ENCODE data around the gene CDX2.

The CDX2 gene

GRCh38 chr13:27978301-27978968 is 9.3 kb upstream of the CDX2 start:
- DNase-seq (ENCODE audit: low read depth in 2 of 2), result no peak

DNA sequence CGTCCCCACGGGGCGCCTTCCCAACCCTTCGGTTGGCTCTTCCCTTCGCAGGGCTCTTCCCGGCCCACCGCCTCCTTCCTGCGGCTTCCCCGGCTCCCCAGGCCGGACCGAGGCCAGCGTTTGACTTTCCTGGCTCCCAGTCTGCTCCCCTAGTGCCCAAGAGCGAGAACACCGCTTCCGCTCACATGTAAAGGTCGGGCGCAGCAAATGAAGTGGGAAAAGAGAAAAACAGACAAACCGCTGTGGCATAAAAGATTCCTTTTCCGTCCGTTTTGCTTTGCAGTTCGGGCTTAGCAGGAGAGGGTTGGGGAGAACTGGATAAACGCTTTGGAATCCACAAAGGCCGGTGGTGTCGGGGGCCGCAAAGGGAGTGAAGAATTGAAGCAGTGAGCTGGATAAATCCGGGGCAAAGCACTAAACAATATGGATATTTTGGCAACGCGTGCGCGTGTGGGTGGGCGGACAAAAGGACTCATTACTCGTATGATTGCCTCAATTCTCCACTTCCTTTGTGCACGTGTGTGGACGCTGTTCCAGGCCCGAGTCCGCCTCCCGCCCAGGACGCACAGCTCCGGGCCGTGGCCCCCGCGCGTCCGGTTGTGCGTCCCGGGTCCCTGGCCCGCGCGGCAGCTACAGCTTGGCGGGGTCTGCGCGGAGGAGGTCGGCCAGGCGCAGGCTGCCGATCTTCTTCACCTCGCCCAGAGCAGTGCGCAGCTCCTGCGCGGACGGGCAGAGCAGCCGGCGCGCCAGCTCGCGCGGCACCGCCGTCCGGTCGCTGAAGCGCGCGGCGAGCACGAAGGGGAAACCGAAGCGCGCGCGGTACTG is 8.6 kb upstream of the CDX2 start:
- no peak for DNase-seq (ENCODE audit: low read depth in 2 of 2)

DNA sequence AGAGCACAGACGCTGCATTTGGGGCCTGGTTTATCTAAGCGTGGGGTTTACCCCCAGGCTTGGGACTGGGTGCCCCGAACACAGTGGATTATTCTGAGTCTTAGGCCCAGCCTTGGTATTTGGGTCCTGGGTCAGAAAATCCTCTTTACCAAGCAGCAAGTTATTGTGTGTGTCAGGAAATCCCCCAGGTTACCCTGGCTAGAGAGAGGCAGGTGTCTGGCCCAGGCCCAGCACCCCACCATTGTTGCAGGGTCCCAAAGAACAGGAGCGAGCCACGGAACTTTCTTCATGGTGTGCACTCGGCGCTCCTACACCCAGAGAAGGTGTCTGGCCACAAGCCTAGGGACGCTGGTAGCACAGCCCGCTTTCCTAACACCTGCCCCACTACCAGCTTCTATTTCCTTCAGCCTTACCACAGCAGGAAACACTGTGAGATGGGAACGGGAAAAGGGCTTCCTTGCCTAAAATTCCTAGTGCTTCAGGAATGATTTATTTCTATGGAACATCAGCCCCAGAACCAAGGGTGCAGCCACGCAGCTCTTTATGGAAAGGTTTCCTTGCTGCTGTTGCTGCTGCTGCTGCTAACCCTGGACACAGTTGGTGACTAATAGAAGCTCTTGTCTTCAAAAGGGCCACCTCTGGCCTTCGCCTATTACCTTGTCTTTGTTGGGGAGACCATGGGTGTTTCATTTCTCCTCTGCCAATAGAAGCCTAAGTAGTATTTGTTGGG is 7.4 kb upstream of the CDX2 start:
- no peak for DNase-seq (ENCODE audit: low read depth in 2 of 2)

GRCh38 chr13:27975564-27976361 is 6.6 kb upstream of the CDX2 start:
- DNase-seq (ENCODE audit: low read depth in 2 of 2), result no peak

DNA sequence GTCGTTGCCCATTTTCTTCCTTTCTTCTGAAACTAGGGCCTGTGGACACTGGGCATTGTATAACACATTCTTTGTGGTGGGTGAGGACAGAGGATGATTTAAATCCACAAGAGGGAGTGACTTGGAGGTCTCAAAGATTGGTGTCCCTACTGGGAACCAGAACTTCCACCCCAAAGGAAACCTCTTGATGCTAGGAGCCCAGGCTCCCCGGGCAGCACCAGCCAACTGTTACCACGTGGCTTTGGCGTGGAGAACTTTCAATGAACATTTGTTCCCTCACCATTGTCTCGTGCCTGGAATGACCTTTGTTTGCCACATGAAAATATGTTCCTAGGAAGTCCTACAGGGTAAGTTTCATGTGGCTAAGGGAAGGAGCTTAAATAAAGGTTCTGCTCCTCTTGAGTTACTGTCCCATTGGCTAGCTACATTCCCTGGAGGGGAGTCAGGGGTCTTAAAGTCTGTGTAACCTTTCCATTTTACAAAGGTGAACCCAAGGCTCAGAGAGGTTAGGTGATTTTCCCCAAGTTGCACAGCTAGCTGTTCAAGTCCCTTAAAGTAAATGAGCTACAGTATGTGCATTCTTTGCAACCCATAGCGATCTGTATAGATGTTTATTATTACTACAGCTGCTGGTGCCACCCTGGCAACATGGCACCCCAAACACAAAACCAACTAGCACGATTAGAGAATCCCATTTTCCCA is 5.0 kb upstream of the CDX2 start:
- DNase-seq (ENCODE audit: low read depth in 2 of 2), result no peak

GRCh38 chr13:27973291-27973690 is 4.2 kb upstream of the CDX2 start:
- DNase-seq (ENCODE audit: low read depth in 2 of 2), result no peak

DNA sequence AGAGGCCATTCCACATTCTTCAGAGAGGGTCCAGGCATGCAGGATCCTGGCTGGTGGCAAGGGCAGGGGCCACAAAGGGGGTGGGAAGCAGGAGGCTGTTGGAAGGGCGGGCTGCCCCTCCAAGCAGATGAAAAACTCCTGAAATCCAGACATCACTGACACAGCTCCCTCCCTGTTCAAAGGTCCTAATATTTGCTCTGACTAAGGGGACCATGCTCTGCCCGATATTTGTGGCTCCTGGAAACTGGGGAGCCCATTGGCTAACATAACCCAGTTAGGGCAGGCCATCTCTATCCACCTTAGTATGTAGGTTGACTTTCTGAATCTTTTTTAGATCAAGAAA is 3.3 kb upstream of the CDX2 start:
- no peak for DNase-seq (ENCODE audit: low read depth in 2 of 2)

GRCh38 chr13:27971776-27972477 is 2.8 kb upstream of the CDX2 start:
- no peak for DNase-seq (ENCODE audit: low read depth in 2 of 2)

- no peak for DNase-seq (ENCODE audit: low read depth in 2 of 2)
These were observed 2.1 kb upstream of the CDX2 start for GRCh38 chr13:27971236-27971645.

DNA sequence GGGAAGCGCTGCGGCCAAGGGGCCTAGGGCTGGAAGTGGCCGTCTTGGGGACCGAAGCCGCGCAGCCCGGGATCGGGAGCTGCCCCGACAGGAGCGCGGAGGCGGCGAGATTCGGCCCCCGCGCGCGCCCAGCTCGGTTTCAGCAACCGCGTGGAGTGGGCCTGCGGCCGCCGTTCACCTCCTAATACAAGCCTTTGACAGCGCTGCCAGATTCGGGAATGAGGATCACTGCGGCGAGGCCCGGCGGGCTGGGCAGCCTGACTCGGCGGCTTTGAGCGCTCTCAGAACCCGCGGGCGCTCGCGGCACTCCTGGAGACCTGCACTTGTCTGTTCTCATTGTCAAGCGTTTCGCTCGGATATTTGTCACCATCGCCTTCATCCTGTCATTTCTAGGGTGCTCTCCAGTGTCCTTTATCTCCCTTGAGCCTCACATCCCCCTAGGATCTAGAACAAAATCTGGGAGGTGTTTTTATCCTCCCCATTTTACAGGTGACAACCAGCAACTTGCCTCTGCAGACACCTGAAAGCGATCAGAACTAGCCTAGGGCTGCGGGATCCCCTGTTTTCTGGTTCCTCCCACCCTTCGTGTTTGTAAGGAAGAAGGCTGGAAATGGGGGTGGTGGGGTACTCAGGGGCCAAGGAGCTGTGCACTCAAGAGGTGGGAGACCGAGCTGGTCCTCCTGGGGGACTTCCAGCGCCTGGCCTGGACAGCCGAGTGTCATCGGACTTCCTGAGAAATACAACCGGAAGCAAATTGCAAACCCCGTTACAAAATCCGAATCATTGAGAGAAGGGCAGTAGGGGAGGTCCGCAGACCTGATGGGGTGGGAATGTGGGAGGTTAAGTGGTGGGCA is 1.5 kb upstream of the CDX2 start:
- no peak for DNase-seq (ENCODE audit: low read depth in 2 of 2)

GRCh38 chr13:27969866-27970229 is 733 bp upstream of the CDX2 start:
- DNase-seq (ENCODE audit: low read depth in 2 of 2), result no peak

GRCh38 chr13:27968316-27969081 is 616 bp downstream of the CDX2 start:
- DNase-seq (ENCODE audit: low read depth in 2 of 2), result no peak

DNA sequence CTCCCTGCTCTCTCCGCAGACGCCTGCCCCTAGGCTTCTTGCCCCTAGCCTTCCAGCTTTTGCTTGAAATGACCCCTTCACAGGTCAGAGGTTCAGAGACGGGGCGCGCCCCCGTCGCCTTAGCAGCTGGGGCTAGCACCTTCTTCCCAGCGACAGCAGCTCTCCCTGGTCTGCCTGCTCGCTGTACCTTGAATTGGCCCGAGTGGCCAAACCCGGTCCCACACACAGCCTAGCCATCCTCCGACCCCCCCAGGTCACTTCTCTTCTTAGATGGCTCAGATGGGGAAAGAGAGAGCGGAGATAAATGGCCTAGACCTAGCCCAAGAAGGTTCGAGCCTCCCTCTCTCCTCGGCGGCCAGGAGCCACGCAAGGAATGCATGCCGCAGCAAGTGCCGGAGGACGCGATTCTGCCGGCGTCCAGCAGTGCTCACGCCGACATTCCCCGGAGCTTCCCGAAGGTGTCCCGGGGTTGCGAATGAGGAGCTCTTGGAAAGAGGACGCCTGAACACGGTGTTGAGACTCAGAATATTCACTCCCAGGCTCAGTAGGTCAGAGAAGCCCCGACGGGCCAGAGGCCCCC is 1.3 kb downstream of the CDX2 start:
- no peak for DNase-seq (ENCODE audit: low read depth in 2 of 2)

- no peak for DNase-seq (ENCODE audit: low read depth in 2 of 2)
These were observed 1.8 kb downstream of the CDX2 start for GRCh38 chr13:27967203-27967735.

GRCh38 chr13:27966641-27967202 is 2.4 kb downstream of the CDX2 start:
- DNase-seq (ENCODE audit: low read depth in 2 of 2), result no peak

- DNase-seq (ENCODE audit: low read depth in 2 of 2), result no peak
These were observed 3.1 kb downstream of the CDX2 start for GRCh38 chr13:27965740-27966640.

- no peak for DNase-seq (ENCODE audit: low read depth in 2 of 2)
These were observed 3.8 kb downstream of the CDX2 start for GRCh38 chr13:27965343-27965739.
